Measurements from ENCODE around the gene MISP3. TPM values are rescaled to one million over a fixed set of nuclear protein-coding genes. Genes with fewer than 3 reads are reported as not detected.
"Not testable (repeated sequence)": the region's sequence is repeated elsewhere in the genome, so short reads cannot be mapped to it uniquely, and the experiment has no call there.

Gene MISP3
- total RNA-seq: 8.1 TPM
- long read RNA-seq, transcript MISP3-202 (3 exons, 1,535 nt): major isoform, 14 of 28 reads
- long read RNA-seq, partial matches to known transcripts: 8 of 28 reads
- long read RNA-seq, other reads (novel, unspliced or antisense): 2 of 28 reads

DNA sequence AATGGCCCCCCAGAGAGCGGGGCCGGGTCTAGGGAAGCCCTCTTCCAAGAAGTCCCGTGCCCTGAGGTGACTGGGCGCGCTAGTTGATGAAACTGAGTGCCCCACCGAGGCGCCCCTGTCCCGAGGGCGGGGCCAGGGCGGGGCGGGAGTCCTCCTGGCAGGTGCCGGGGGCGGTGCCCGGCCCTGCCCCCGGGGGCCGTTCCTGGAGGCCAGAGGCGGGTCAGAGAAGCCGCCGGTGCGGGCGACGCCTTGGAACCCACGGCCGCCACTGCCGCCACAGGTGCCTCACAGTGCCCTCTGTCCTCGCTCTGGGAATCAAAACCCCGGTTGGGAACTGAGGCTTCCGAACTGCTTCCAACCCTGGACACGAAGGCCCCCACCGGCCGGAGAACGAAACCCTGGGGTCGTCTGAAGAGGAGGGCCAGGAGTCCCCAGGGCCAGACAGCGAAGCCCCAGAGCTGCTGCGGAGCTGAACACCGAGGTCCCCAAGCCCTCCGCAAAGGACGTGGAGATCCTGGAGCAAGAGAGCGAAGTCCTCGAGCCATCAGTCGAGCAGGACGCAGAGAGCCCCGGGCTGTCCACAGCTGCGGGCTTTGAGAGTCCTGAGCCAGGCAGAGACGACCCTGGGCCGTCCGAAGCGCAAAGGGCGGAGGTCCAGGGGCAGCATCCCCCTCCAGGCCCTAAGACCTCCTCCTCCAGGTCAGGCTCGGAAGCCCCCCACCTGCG is at the start of gene MISP3:
Gene MISP3, plus strand, starts transcription at position 252 of the 726 bp plus-strand sequence. CDS start 524 bp downstream, outside the sequence.
- Histone ChIP-seq H3K27me3 (ENCODE audit: low read depth) (no peaks in the 10 kb centered on the region), H3K27ac (replicated peaks) (peak within 1 kb of the TSS; percentile 96), H3K4me3 (peak within 1 kb of the TSS; percentile 92), H3K9me3 (replicated peaks) (no peaks in the 10 kb centered on the region), H3K4me1 (peaks cover 46% of the 10 kb centered on the region), H3K36me3 (no peaks in the 10 kb centered on the region)
- intact Hi-C loops (cut with micrococcal nuclease): no loop called here
- DNase-seq: peak; percentile 49
- no peak for TF ChIP-seq CTCF (IDR thresholded peaks at IDR 0.05; ENCODE audit: borderline replicate concordance)

DNA sequence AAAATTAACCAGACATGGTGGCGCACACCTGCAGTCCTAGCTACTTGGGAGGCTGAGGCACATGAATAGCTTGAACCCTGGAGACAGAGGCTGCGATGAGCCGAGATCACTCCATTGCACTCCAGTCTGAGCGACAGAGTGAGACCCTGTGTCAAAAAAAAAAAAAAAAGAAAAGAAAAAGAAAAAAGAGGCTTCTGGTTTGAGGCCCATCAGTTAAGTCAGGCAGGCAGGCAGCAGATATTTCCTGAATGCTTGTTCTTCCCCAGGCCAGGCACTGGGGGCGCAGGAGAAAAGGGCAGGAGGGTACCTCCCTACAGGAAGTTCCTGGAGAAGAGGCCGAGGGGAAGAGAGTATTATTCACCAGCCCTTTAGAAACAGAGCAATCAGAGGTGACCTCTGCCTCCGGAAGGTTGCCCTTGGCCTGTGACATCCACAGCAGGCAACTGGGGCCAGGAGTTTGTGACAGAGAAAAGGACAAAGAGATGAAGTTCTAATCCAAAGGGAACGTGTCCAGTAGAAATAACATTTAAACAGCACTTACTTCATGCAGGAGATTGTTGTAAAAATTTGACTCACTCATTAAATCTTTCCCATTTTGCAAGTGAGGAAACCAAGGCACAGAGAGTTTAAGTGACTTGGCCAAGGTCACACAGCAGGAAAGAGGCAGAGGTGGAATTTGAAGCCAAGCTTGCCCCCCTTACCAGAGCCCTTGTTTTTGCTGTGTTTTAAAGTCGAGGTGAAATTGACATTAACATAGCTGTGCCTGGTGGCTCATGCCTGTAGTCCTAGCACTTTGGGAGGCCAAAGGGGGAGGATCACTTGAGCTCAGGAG is 49.0 kb upstream of the MISP3 start:
- Histone ChIP-seq H3K4me3 (no peak overlapping the region), H3K27me3 (ENCODE audit: low read depth) (peaks cover 5% of the 10 kb centered on the region), H3K27ac (replicated peaks) (peak overlapping the region; percentile 67), H3K36me3 (no peaks in the 10 kb centered on the region), H3K9me3 (replicated peaks) (no peaks in the 10 kb centered on the region), H3K4me1 (peaks cover 11% of the 10 kb centered on the region)
- TF ChIP-seq CTCF (IDR thresholded peaks at IDR 0.05; ENCODE audit: borderline replicate concordance): peak; percentile 57
- intact Hi-C loops (cut with micrococcal nuclease): no loop called here
- DNase-seq: peak; percentile 39

- DNase-seq; intact Hi-C loops (cut with micrococcal nuclease); H3K36me3 ChIP-seq; H3K4me3 ChIP-seq; H3K27me3 ChIP-seq (ENCODE audit: low read depth); H3K9me3 ChIP-seq (replicated peaks); H3K27ac ChIP-seq (replicated peaks): not testable (repeated sequence)
- peaks cover 17% of the 10 kb centered on the region for H3K4me1 ChIP-seq
Observed at GRCh38 chr19:14026652-14027192, 45.9 kb upstream of the MISP3 start.

DNA sequence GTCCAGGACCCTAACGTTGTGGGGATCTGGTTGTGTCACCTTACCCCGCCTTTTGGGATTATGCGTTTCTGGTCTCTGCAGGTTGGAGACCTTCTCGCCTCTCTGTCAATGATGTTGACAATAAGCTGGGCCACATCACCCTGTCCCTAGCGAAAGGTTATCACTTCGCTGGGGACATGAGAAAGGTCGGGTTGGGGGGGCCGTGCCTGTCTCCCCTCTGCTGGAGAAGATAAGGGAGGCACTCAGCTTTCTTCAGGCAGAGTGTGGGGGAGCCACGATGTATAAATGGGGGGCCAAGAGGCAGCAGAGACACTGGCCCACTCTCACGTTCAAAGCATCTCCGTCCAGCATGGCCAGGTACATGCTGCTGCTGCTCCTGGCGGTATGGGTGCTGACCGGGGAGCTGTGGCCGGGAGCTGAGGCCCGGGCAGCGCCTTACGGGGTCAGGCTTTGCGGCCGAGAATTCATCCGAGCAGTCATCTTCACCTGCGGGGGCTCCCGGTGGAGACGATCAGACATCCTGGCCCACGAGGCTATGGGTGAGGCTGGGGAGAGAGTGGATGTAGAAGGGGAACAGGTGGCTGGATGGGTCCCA is 44.6 kb upstream of the MISP3 start, which contains the start of gene RLN3:
Gene RLN3, plus strand, starts transcription at position 293 of the 595 bp plus-strand sequence. Its CDS starts 57 bp downstream, at position 350.
- intact Hi-C loops (cut with micrococcal nuclease): no loop called here
- H3K9me3 ChIP-seq (replicated peaks): no peaks in the 10 kb centered on the region
- DNase-seq: no peak
- H3K36me3 ChIP-seq: no peaks in the 10 kb centered on the region
- no peak within 1 kb of the TSS for H3K27ac ChIP-seq (replicated peaks)
- peaks cover 5% of the 10 kb centered on the region for H3K27me3 ChIP-seq (ENCODE audit: low read depth)
- peaks cover 24% of the 10 kb centered on the region for H3K4me1 ChIP-seq
- no peak within 1 kb of the TSS for H3K4me3 ChIP-seq
- TF ChIP-seq CTCF (IDR thresholded peaks at IDR 0.05; ENCODE audit: borderline replicate concordance): no peak

GRCh38 chr19:14028901-14029300 is 43.7 kb upstream of the MISP3 start:
- H3K27ac ChIP-seq (replicated peaks): no peak overlapping the region
- no peaks in the 10 kb centered on the region for H3K9me3 ChIP-seq (replicated peaks)
- TF ChIP-seq CTCF (IDR thresholded peaks at IDR 0.05; ENCODE audit: borderline replicate concordance): no peak
- peaks cover 18% of the 10 kb centered on the region for H3K4me1 ChIP-seq
- H3K4me3 ChIP-seq: no peak overlapping the region
- intact Hi-C loops (cut with micrococcal nuclease): no loop called here
- peaks cover 5% of the 10 kb centered on the region for H3K27me3 ChIP-seq (ENCODE audit: low read depth)
- H3K36me3 ChIP-seq: no peaks in the 10 kb centered on the region
- DNase-seq: no peak
